ENCODE measurements around the gene GIGYF2. TPM values are rescaled to one million over a fixed set of nuclear protein-coding genes. Genes with fewer than 3 reads are reported as not detected.

The GIGYF2 gene
- total RNA-seq, 4 donors from 2014 or later: 66.0 to 106 (median 86.4) TPM

GRCh38 chr2:232748038-232748437 lies 50.9 kb downstream of the GIGYF2 start:
- H3K36me3 ChIP-seq: peaks cover 0 to 56% (median 19%) of the 10 kb centered on the region in 3 donors
- TF ChIP-seq POLR2A (IDR thresholded peaks at IDR 0.05) (no peak), EP300 (IDR thresholded peaks at IDR 0.05) (no peak)
- TF ChIP-seq, protein P1, sequence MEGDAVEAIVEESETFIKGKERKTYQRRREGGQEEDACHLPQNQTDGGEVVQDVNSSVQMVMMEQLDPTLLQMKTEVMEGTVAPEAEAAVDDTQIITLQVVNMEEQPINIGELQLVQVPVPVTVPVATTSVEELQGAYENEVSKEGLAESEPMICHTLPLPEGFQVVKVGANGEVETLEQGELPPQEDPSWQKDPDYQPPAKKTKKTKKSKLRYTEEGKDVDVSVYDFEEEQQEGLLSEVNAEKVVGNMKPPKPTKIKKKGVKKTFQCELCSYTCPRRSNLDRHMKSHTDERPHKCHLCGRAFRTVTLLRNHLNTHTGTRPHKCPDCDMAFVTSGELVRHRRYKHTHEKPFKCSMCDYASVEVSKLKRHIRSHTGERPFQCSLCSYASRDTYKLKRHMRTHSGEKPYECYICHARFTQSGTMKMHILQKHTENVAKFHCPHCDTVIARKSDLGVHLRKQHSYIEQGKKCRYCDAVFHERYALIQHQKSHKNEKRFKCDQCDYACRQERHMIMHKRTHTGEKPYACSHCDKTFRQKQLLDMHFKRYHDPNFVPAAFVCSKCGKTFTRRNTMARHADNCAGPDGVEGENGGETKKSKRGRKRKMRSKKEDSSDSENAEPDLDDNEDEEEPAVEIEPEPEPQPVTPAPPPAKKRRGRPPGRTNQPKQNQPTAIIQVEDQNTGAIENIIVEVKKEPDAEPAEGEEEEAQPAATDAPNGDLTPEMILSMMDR (IDR thresholded peaks at IDR 0.05): no peak
- DNase-seq (ENCODE audit: low spot score in 2 of 2): no peak
- 95 to 96% methylated on average over 3 of the region's 3 CpGs for WGBS, 2 donors
- no peak overlapping the region for H3K4me3 ChIP-seq
- no peaks in the 10 kb centered on the region for H3K4me1 ChIP-seq
- H3K27me3 ChIP-seq: no peaks in the 10 kb centered on the region
- no peak overlapping the region for H3K27ac ChIP-seq
- no peaks in the 10 kb centered on the region for H3K9me3 ChIP-seq

DNA sequence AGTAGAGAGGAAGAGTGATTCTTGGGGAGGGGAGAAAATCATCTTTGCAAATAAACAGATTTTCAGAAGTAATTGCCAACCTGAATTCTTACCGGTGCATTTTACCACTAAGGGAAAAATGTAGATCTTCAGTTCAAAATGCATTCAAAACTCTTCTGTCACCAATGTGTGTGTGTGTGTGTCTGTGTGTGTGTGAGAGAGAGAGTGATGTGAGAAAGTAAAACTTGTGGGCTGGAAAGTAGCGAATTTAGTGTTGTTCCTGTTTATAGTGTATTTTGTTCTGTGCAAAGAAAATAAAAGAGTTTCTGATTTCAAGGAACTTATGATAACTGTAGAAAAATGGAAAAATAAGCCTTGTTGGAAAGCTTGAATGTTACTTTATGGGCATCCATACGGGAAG lies 52.2 kb downstream of the GIGYF2 start:
- no peaks in the 10 kb centered on the region for H3K27me3 ChIP-seq
- peaks cover 0 to 62% (median 19%) of the 10 kb centered on the region in 3 donors for H3K36me3 ChIP-seq
- no peak for DNase-seq (ENCODE audit: low spot score in 2 of 2)
- WGBS, 2 donors: 89 to 90% methylated on average over 3 of the region's 3 CpGs
- H3K27ac ChIP-seq: no peak overlapping the region
- no peak overlapping the region for H3K4me3 ChIP-seq
- no peaks in the 10 kb centered on the region for H3K4me1 ChIP-seq
- TF ChIP-seq EP300 (IDR thresholded peaks at IDR 0.05) (no peak), POLR2A (IDR thresholded peaks at IDR 0.05) (no peak)
- TF ChIP-seq, protein P1 (IDR thresholded peaks at IDR 0.05): no peak
- H3K9me3 ChIP-seq: no peaks in the 10 kb centered on the region

- Histone ChIP-seq H3K36me3 (peaks cover 0 to 64% (median 19%) of the 10 kb centered on the region in 3 donors), H3K27ac (no peak overlapping the region), H3K27me3 (no peaks in the 10 kb centered on the region), H3K4me1 (no peaks in the 10 kb centered on the region), H3K4me3 (no peak overlapping the region), H3K9me3 (no peaks in the 10 kb centered on the region)
- 77 to 84% methylated on average over 4 of the region's 4 CpGs for WGBS, 2 donors
- TF ChIP-seq POLR2A (IDR thresholded peaks at IDR 0.05): no peak
- TF ChIP-seq, protein P1 (IDR thresholded peaks at IDR 0.05): no peak
- TF ChIP-seq EP300 (IDR thresholded peaks at IDR 0.05): no peak
- DNase-seq (ENCODE audit: low spot score in 2 of 2): no peak
Measured at GRCh38 chr2:232750135-232750671, 53.1 kb downstream of the GIGYF2 start.

GRCh38 chr2:232757905-232758304 lies 60.8 kb downstream of the GIGYF2 start:
- WGBS, 2 donors: 73 to 77% methylated on average over 2 of the region's 2 CpGs
- no peaks in the 10 kb centered on the region for H3K4me1 ChIP-seq
- H3K27ac ChIP-seq: no peak overlapping the region
- H3K9me3 ChIP-seq: no peaks in the 10 kb centered on the region
- TF ChIP-seq POLR2A (IDR thresholded peaks at IDR 0.05) (no peak), EP300 (IDR thresholded peaks at IDR 0.05) (no peak)
- TF ChIP-seq, protein P1 (IDR thresholded peaks at IDR 0.05): no peak
- no peak overlapping the region for H3K4me3 ChIP-seq
- H3K36me3 ChIP-seq: peaks cover 0 to 45% (median 0%) of the 10 kb centered on the region in 3 donors
- no peak for DNase-seq (ENCODE audit: low spot score in 2 of 2)
- H3K27me3 ChIP-seq: no peaks in the 10 kb centered on the region

- DNase-seq (ENCODE audit: low spot score in 2 of 2): no peak
- Histone ChIP-seq H3K4me1 (no peaks in the 10 kb centered on the region), H3K4me3 (no peak overlapping the region), H3K27ac (no peak overlapping the region), H3K36me3 (peaks cover 0 to 61% (median 0%) of the 10 kb centered on the region in 3 donors), H3K9me3 (no peaks in the 10 kb centered on the region), H3K27me3 (no peaks in the 10 kb centered on the region)
- TF ChIP-seq POLR2A (IDR thresholded peaks at IDR 0.05) (no peak), EP300 (IDR thresholded peaks at IDR 0.05) (no peak)
- TF ChIP-seq, protein P1 (IDR thresholded peaks at IDR 0.05): peak in 4 of 5 experiments; percentile 22 to 35 (median 34)
- 57% methylated on average over 3 of the region's 3 CpGs for WGBS, 2 donors
Measured at GRCh38 chr2:232761301-232761907, 64.3 kb downstream of the GIGYF2 start.
